HepG2 (cell line): ENCODE results near the gene TEX14. TPM values are rescaled to one million over a fixed set of nuclear protein-coding genes. Genes with fewer than 3 reads are reported as not detected.

Source experiments
- CENPX ChIP-seq: sonication (generic); formaldehyde crosslinking; IDR thresholded peaks from 2 replicates; pipeline ENCODE4 v1.9.0; 2021; ENCODE audit warnings: mild to moderate bottlenecking, missing genetic modification reagents, moderate library complexity
- FLYWCH1 ChIP-seq: sonication (generic); formaldehyde crosslinking; IDR thresholded peaks from 2 replicates; pipeline ENCODE4 v1.8.1; 2023; ENCODE audit warnings: mild to moderate bottlenecking, missing genetic modification reagents
- GATAD1 ChIP-seq: IDR thresholded peaks from 2 replicates; pipeline ENCODE4 v1.6.1; 2016; ENCODE audit warnings: missing genetic modification reagents, missing compliant biosample characterization
- HMGA1 ChIP-seq: sonication (generic); formaldehyde crosslinking; conservative IDR thresholded peaks from 2 replicates; pipeline ENCODE4 v1.4.0; 2020; ENCODE audit warnings: missing genetic modification reagents
- HOXA3 ChIP-seq: sonication (generic); formaldehyde crosslinking; IDR thresholded peaks from 2 replicates; pipeline ENCODE4 v1.5.0; 2020; ENCODE audit warnings: missing genetic modification reagents
- KDM4B ChIP-seq: sonication (generic); formaldehyde crosslinking; IDR thresholded peaks from 2 replicates; pipeline ENCODE4 v1.4.0; 2020; ENCODE audit warnings: missing genetic modification reagents
- KLF13 ChIP-seq: sonication (generic); formaldehyde crosslinking; IDR thresholded peaks from 2 replicates; pipeline ENCODE4 v1.4.0; 2020; ENCODE audit warnings: mild to moderate bottlenecking, missing genetic modification reagents
- MTF1 ChIP-seq: sonication (generic); formaldehyde crosslinking; IDR thresholded peaks from 2 replicates; pipeline ENCODE4 v1.5.0; 2020; ENCODE audit warnings: missing genetic modification reagents
- SOX6 ChIP-seq, 2 experiments: fragments of 450-650 bp in 1 of 2; sonication (generic) in 1 of 2; formaldehyde crosslinking in 1 of 2; IDR thresholded peaks; 2 replicates each; pipeline versions ENCODE4 v1.4.0 to v1.6.1; 2017 to 2020; ENCODE audit warnings: antibody characterized with exemption in 1 of 2, mild to moderate bottlenecking in 1 of 2, missing genetic modification reagents in 1 of 2
- SP2 ChIP-seq: sonication (generic); formaldehyde crosslinking; IDR thresholded peaks from 2 replicates; pipeline ENCODE4 v1.5.1; 2020; ENCODE audit warnings: mild to moderate bottlenecking, missing genetic modification reagents
- TAF15 ChIP-seq: fragments of 200-400 bp; formaldehyde crosslinking; IDR thresholded peaks from one replicate; pipeline ENCODE4 v1.6.1; 2018; ENCODE audit warnings: mild to moderate bottlenecking, low read depth, low read length; ENCODE audit not compliant: poor library complexity, severe bottlenecking
- ZBTB3 ChIP-seq: sonication (generic); formaldehyde crosslinking; IDR thresholded peaks from 2 replicates; pipeline ENCODE4 v1.4.0; 2020; ENCODE audit warnings: low read depth, mild to moderate bottlenecking, moderate library complexity, missing genetic modification reagents, borderline replicate concordance
- ZNF282 ChIP-seq: fragments of 450-650 bp; IDR thresholded peaks from 2 replicates; pipeline ENCODE4 v1.6.1; 2018; ENCODE audit not compliant: partially characterized antibody
- ZNF354B ChIP-seq: sonication (generic); formaldehyde crosslinking; IDR thresholded peaks from 2 replicates; pipeline ENCODE4 v1.8.0; 2022; ENCODE audit warnings: mild to moderate bottlenecking, missing genetic modification reagents
- ZNF598 ChIP-seq: sonication (generic); formaldehyde crosslinking; IDR thresholded peaks from 2 replicates; pipeline ENCODE4 v1.5.1; 2020; ENCODE audit warnings: mild to moderate bottlenecking, missing genetic modification reagents, borderline replicate concordance
- ZNF644 ChIP-seq: IDR thresholded peaks from 2 replicates; pipeline ENCODE4 v1.6.1; 2016; ENCODE audit warnings: low read depth
- ZNF775 ChIP-seq: sonication (generic); formaldehyde crosslinking; IDR thresholded peaks from 2 replicates; pipeline ENCODE4 v1.4.0; 2020; ENCODE audit warnings: missing genetic modification reagents, mild to moderate bottlenecking, moderate library complexity, borderline replicate concordance
- polyA plus RNA-seq, 8 experiments: library from polyadenylated mRNA; depleted of rRNA in 3 of 8; stranded (reverse) in 7 of 8; unstranded in 1 of 8; fragments of >200 nt; fragmentation: Illumina TruSeq in 4 of 8; extraction: Trizol in 4 of 8; gene quantifications; 2 replicates each; pipeline versions ENCODE4 v1.2.1 to v1.2.3, GENCODE V29; 2011 to 2016; ENCODE audit warnings: low read depth in 4 of 8, missing spikeins in 1 of 8, mixed read lengths in 1 of 8; ENCODE audit not compliant: insufficient read depth in 1 of 8
- total RNA-seq, 5 experiments: library from RNA; depleted of rRNA; stranded (reverse); fragments of >200 nt; fragmentation: Illumina TruSeq; extraction: Trizol; gene quantifications; 2 replicates each; pipeline ENCODE4 v1.2.3, GENCODE V29; 2016; ENCODE audit warnings: low read depth in 1 of 5
- TF ChIP-seq, protein P1 (sequence below): sonication (generic); formaldehyde crosslinking; IDR thresholded peaks from 2 replicates; pipeline ENCODE4 v1.8.1; 2022; ENCODE audit warnings: low read depth, mild to moderate bottlenecking, missing genetic modification reagents
- TF ChIP-seq, protein P2 (sequence below): sonication (generic); formaldehyde crosslinking; IDR thresholded peaks from 2 replicates; pipeline ENCODE4 v1.5.1; 2020; ENCODE audit warnings: missing genetic modification reagents, mild to moderate bottlenecking, borderline replicate concordance
- TF ChIP-seq, protein P3 (sequence below), 2 experiments: sonication (generic) in 1 of 2; formaldehyde crosslinking in 1 of 2; IDR thresholded peaks; 2 replicates each; pipeline versions ENCODE4 v1.4.0 to v1.6.1; 2016 to 2020; ENCODE audit warnings: borderline replicate concordance in 1 of 2, low read depth in 1 of 2, mild to moderate bottlenecking in 1 of 2, missing genetic modification reagents in 1 of 2

The TEX14 gene
- total and polyA plus RNA-seq, 2 of the 13 experiments (the other 11 are each of a cell fraction or from before 2014, with no cell fraction given): 0.04 to 0.07 TPM

DNA sequence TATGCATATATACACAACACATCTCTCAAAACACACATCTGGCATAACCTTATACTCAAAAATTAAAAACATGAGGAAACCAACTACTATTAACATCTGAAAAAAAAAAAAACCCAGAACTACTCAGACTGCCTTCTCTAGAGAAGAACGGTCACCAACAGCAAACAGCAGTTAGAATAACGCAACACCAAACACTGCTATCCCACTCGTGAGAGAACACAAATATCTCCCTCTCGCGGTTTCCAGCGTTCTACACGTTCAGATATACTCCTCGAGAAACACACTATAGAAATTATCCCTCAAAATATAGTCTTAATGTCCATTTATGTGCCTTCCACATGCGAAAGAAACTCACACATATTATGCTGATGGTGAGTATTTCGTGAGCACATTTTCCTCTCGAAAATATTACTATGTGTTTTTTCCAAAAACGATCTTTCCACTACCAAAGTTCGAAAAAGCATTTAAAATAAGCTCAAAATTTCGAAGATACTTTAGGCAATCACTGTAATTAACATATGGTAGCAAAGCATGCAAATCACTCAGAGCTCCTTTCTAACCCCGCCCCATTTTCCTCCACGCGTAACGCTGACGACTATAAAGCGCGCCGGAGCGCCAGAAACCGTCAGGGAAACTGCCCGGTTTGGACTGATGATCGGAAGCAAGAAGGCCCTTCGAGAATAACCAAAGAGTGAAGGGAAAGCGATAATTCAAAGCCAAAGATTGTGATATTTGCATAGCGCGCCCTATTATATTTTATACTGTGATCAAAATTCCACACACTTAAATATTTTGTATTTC lies 60.1 kb downstream of the TEX14 start (continued):
- TF ChIP-seq HOXA3 (CRISPR knock-in tag) (peak; percentile 87), CENPX (no peak), FLYWCH1 (peak; percentile 79; the same call in 1 of the 2 replicates), TAF15 (no peak), ZNF598 (no peak), HMGA1 (CRISPR knock-in tag) (no peak), ZNF775 (CRISPR knock-in tag) (peak; percentile 89; the same call in 1 of the 2 replicates), SP2 (CRISPR knock-in tag) (peak; percentile 43; the same call in 1 of the 2 replicates), ZNF644 (CRISPR knock-in tag) (no peak), MTF1 (CRISPR knock-in tag) (peak; percentile 71; the same call in 1 of the 2 replicates), ZBTB3 (CRISPR knock-in tag) (peak; percentile 85; the same call in 1 of the 2 replicates), KDM4B (peak; percentile 94), GATAD1 (peak; percentile 90), KLF13 (CRISPR knock-in tag) (no peak), ZNF282 (no peak), SOX6 (IDR thresholded peaks at IDR 0.05) (no peak), SOX6 (CRISPR knock-in tag; IDR thresholded peaks at IDR 0.05) (peak; percentile 80), ZNF354B (no peak)
- TF ChIP-seq, protein P1, sequence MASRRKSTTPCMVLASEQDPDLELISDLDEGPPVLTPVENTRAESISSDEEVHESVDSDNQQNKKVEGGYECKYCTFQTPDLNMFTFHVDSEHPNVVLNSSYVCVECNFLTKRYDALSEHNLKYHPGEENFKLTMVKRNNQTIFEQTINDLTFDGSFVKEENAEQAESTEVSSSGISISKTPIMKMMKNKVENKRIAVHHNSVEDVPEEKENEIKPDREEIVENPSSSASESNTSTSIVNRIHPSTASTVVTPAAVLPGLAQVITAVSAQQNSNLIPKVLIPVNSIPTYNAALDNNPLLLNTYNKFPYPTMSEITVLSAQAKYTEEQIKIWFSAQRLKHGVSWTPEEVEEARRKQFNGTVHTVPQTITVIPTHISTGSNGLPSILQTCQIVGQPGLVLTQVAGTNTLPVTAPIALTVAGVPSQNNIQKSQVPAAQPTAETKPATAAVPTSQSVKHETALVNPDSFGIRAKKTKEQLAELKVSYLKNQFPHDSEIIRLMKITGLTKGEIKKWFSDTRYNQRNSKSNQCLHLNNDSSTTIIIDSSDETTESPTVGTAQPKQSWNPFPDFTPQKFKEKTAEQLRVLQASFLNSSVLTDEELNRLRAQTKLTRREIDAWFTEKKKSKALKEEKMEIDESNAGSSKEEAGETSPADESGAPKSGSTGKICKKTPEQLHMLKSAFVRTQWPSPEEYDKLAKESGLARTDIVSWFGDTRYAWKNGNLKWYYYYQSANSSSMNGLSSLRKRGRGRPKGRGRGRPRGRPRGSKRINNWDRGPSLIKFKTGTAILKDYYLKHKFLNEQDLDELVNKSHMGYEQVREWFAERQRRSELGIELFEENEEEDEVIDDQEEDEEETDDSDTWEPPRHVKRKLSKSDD (CRISPR knock-in tag): peak; percentile 87; the same call in 1 of the 2 replicates
- TF ChIP-seq, protein P2, sequence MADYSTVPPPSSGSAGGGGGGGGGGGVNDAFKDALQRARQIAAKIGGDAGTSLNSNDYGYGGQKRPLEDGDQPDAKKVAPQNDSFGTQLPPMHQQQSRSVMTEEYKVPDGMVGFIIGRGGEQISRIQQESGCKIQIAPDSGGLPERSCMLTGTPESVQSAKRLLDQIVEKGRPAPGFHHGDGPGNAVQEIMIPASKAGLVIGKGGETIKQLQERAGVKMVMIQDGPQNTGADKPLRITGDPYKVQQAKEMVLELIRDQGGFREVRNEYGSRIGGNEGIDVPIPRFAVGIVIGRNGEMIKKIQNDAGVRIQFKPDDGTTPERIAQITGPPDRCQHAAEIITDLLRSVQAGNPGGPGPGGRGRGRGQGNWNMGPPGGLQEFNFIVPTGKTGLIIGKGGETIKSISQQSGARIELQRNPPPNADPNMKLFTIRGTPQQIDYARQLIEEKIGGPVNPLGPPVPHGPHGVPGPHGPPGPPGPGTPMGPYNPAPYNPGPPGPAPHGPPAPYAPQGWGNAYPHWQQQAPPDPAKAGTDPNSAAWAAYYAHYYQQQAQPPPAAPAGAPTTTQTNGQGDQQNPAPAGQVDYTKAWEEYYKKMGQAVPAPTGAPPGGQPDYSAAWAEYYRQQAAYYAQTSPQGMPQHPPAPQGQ: peak; percentile 100
- TF ChIP-seq, protein P3, sequence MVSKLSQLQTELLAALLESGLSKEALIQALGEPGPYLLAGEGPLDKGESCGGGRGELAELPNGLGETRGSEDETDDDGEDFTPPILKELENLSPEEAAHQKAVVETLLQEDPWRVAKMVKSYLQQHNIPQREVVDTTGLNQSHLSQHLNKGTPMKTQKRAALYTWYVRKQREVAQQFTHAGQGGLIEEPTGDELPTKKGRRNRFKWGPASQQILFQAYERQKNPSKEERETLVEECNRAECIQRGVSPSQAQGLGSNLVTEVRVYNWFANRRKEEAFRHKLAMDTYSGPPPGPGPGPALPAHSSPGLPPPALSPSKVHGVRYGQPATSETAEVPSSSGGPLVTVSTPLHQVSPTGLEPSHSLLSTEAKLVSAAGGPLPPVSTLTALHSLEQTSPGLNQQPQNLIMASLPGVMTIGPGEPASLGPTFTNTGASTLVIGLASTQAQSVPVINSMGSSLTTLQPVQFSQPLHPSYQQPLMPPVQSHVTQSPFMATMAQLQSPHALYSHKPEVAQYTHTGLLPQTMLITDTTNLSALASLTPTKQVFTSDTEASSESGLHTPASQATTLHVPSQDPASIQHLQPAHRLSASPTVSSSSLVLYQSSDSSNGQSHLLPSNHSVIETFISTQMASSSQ (IDR thresholded peaks at IDR 0.05; ENCODE audit: low read depth): peak; percentile 59; the same call in 1 of the 2 replicates
- TF ChIP-seq, protein P3 (CRISPR knock-in tag; IDR thresholded peaks at IDR 0.05; ENCODE audit: borderline replicate concordance): peak; percentile 85; the same call in 1 of the 2 replicates
